GM18861 (cell line): ENCODE results near the gene INCA1.

Source experiments
- ATAC-seq: cut with Tn5 transposase; IDR thresholded peaks from one replicate; pipeline ENCODE4 v1.9.1; 2021; ENCODE audit not compliant: unreplicated experiment

INCA1 gene

DNA sequence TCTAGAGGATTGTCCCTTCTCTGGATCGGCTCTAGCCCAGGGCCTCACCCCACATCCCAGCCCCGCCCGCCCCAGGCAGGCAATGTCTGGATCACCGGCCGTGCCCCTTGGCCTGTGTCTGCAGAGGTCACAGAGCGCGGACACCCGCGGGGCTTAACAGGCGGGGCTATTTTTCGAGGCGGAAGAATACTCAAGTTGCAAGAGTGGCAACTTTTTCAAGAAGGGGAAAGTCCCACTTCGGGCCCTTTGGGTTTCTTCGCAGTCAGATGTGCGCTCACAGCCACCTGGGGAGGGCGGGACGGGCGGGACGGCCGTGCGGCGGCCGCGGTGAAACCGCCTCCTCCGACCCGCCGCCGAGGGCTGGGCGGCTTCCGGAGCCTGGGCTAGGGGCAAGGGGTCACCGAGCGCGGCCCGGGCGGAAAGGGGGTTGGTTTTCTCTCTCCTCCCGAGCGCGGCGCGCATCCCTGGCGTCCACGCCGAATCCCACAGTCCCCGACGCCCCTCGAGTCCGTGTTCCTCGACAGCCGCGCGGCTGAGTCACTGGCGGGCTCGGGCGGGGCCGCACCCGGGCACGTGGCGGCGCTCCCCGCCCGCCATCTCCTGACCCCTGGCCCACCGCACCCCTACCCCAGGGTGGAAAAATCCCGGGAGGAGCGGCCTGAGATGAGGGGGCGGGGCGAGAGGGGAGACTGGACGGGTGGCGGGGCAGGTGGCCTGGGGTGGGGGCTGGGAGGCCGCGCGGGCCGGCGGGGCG is 47.8 kb downstream of the INCA1 start:
- ATAC-seq: no peak

- ATAC-seq: no peak
Measured at GRCh38 chr17:4948931-4949320, 48.4 kb downstream of the INCA1 start.

GRCh38 chr17:4948166-4948930 is 49.0 kb downstream of the INCA1 start, which contains the start of gene PFN1:
Gene PFN1 (minus strand): TSS chr17:4948530. CDS start chr17:4948394, 136 bp downstream.
- ATAC-seq: no peak

GRCh38 chr17:4947411-4948165 is 49.7 kb downstream of the INCA1 start:
- ATAC-seq: no peak

- no peak for ATAC-seq
Measured at GRCh38 chr17:4947010-4947410, 50.3 kb downstream of the INCA1 start.

DNA sequence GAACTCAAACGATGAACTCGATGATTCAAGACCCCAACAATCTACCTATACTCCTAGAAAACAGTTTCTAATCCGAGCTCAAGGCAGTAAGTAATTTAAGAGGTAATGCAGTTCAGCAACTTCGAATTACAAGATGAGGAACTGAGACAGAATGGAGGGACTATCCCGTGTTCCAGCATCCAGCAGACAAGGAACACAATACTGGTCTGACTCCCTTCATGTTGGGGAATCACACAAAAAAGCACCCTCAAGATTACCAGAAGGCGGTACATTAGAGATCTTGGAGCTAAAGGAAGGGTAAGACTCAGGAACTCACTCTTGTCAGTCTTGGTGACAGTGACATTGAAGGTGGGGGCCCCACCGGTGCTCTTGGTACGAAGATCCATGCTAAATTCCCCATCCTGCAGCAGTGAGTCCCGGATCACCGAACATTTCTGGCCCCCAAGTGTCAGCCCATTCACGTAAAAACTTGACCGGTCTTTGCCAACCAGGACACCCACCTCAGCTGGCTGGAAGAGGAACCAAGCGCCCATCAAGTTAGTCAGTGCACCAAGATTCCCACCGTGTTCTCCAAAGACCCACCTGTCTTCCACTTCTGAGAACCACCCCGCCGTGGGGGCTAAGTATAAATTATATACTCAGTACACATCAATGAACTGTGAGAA is 50.9 kb downstream of the INCA1 start:
- no peak for ATAC-seq

- ATAC-seq: no peak
Measured at GRCh38 chr17:4945944-4946280, 51.4 kb downstream of the INCA1 start.

- no peak for ATAC-seq
Measured at GRCh38 chr17:4945176-4945943, 52.0 kb downstream of the INCA1 start.

GRCh38 chr17:4944554-4945175 is 52.7 kb downstream of the INCA1 start:
- no peak for ATAC-seq

DNA sequence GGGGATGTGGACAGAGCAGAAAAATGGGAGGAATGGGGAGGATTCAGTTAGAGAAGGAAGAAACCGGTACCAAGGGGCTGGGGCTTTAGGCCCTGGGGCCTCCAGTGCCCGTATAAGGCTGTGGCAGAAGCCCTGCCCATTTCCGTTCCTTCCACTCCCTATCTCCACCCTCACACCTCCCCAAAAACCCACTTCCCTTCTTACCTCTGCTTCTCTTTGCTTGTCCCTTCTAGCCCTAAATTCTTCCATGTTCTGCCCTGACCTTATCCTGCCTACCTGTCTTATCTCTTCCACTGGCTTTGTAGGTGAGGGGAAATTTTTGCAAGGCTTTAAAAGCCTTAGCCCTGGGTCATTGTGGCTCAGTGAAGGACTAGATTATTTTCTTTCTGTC is 53.2 kb downstream of the INCA1 start:
- ATAC-seq: no peak

GRCh38 chr17:4942760-4943508 is 54.4 kb downstream of the INCA1 start:
- no peak for ATAC-seq

GRCh38 chr17:4941319-4941610 is 56.1 kb downstream of the INCA1 start:
- ATAC-seq: no peak

GRCh38 chr17:4940555-4941318 is 56.6 kb downstream of the INCA1 start:
- no peak for ATAC-seq

DNA sequence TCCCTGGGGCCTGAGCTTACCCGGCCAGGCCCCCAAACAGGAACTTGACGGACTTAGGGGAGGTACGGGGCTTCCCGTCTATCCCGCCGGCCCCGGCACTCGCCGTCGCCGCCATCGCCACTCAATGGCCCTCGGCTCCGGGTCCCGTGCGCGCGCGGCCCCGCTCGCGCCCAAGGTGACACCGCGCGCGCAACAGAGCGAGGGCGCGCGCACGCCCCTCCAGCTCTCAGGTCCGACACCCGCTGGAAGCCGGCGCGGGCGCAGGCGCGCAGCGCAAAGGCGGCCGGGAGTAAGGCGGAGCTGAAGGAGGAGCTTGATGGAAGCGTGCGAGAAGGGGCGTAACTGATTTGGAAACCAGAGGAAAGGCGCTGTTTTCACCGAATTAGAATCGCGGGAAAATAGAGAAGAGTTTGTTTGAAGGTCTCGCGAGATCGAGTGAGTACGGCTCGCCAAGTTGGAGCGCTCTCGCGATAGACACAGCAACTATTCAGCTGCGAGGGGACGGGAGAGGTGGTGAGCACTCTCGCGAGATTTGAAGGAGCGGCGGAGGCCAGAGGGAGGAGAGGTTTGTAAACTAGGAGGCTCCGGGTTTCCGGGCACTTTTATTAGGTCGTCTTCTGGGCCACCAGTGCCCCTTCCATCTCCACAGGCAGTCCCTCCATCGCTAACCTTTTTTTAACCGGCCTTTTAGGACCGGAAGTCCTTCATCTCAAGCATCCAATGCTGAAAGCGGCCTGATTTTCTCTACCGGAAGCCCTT is 57.3 kb downstream of the INCA1 start, which contains the start of the genes RNF167 and SLC25A11:
Gene RNF167, plus strand, starts transcription at position 473 of the 759 bp plus-strand sequence. CDS start 642 bp downstream, outside the sequence.
Gene SLC25A11, minus strand, starts transcription at position 251 of the 759 bp plus-strand sequence. Its CDS starts 136 bp downstream, at position 115.
- peak; percentile 73 for ATAC-seq

DNA sequence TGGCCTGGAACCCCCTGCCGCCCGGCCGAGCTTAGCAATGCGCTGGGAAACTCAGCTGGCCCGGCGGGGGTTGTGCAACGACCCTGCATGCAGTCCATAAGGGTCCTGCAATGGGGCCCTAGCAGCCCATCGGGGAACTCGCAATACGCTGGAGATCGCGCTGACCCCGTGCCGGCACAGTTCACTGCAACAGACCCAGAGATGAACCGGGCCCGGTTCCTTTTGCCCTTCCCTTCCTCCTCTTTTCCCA is 57.9 kb downstream of the INCA1 start:
- no peak for ATAC-seq

- ATAC-seq: no peak
Measured at GRCh38 chr17:4938688-4939545, 58.4 kb downstream of the INCA1 start.
